BJ (cell line): Measurements from ENCODE around the gene TRIP6. TPM values are rescaled to one million over a fixed set of nuclear protein-coding genes. Genes with fewer than 3 reads are reported as not detected.

Experiments used
- CTCF ChIA-PET: fragments of 350-600 bp; formaldehyde crosslinking; extraction: SDS; loops from one replicate; lab custom pipeline; 2021; ENCODE audit warnings: antibody characterized with exemption, inconsistent platforms; lab: Yijun Ruan, JAX
- POLR2A ChIA-PET: fragments of 300-600 bp; sonication (Branson Sonifier 250); formaldehyde crosslinking; extraction: SDS; loops from one replicate; lab custom pipeline; 2021; ENCODE audit warnings: antibody characterized with exemption; lab: Charles Lee
- DNase-seq: peaks from one replicate; pipeline ENCODE4 v3.0.0-alpha.2; 2011; ENCODE audit warnings: low read depth
- H3K27me3 ChIP-seq: 2 replicates; pipeline ENCODE4 v1.6.0; 2011; ENCODE audit warnings: low read length; ENCODE audit not compliant: control insufficient read depth, insufficient read depth
- H3K36me3 ChIP-seq: 2 replicates; pipeline ENCODE4 v1.5.1; 2011; ENCODE audit warnings: low read length; ENCODE audit not compliant: control insufficient read depth, insufficient read depth
- H3K4me3 ChIP-seq: 2 replicates; pipeline ENCODE4 v1.5.1; 2011; ENCODE audit warnings: low read depth, mild to moderate bottlenecking, control low read depth, low read length
- CTCF ChIP-seq: IDR thresholded peaks from 2 replicates; pipeline ENCODE4 v1.5.1; 2011; ENCODE audit warnings: low read depth, mild to moderate bottlenecking, control low read depth, inconsistent platforms, low read length, moderate library complexity; ENCODE audit not compliant: insufficient read depth
- polyA plus RNA-seq: library from polyadenylated mRNA; depleted of rRNA; stranded (reverse); fragments of >200 nt; gene quantifications from 2 replicates; pipeline ENCODE4 v1.2.3, GENCODE V29; 2011

Gene TRIP6
- polyA plus RNA-seq, 1 experiment, result 105 TPM

GRCh38 chr7:100874577-100875355, 7.6 kb downstream of the TRIP6 start, which contains the start of gene SRRT:
TSS of gene SRRT (plus strand) at chr7:100875103. CDS start at chr7:100875591, 488 bp downstream.
- TF ChIP-seq CTCF, result peak; percentile 39
- Histone ChIP-seq H3K36me3 (peaks cover 33% of the 10 kb centered on the region), H3K27me3 (no peaks in the 10 kb centered on the region), H3K4me3 (peak within 1 kb of the TSS; percentile 80)
- CTCF ChIA-PET, result interaction anchor here (0.6 to 2.0 kb wide), 7 partner anchors 20 to 1926 kb away, joined by 3 to 11 read pairs (median 4); partner anchors contain the start of gene ACHE
- DNase-seq, result peak; percentile 79
- POLR2A ChIA-PET, result interaction anchor here (0.6 to 1.9 kb wide), 7 partner anchors 11 to 1062 kb away, joined by 3 to 13 read pairs (median 4); partner anchors contain the start of genes POP7 and UFSP1

- ChIA-PET POLR2A (interaction anchor here (0.6 to 1.9 kb wide), 5 partner anchors 11 to 1061 kb away, joined by 3 to 13 read pairs (median 3); partner anchors contain the start of gene UFSP1), CTCF (interaction anchor here (0.6 to 2.0 kb wide), 7 partner anchors 20 to 1926 kb away, joined by 3 to 11 read pairs (median 4); partner anchors contain the start of gene ACHE)
- no peaks in the 10 kb centered on the region for H3K27me3 ChIP-seq
- peaks cover 32% of the 10 kb centered on the region for H3K36me3 ChIP-seq
- H3K4me3 ChIP-seq, result peak overlapping the region; percentile 80
- no peak for TF ChIP-seq CTCF
- DNase-seq, result no peak
Measured at GRCh38 chr7:100875356-100875751, 8.2 kb downstream of the TRIP6 start.

GRCh38 chr7:100878013-100878412, 10.8 kb downstream of the TRIP6 start:
- CTCF ChIA-PET, result interaction anchor here (0.9 to 1.5 kb wide), 2 partner anchors 17 to 185 kb away, joined by 3 to 4 read pairs; no protein-coding TSS in a partner anchor
- no peak for TF ChIP-seq CTCF

GRCh38 chr7:100878685-100879084, 11.5 kb downstream of the TRIP6 start:
- DNase-seq, result no peak
- POLR2A ChIA-PET, result no interaction called here
- no peak overlapping the region for H3K4me3 ChIP-seq
- peaks cover 27% of the 10 kb centered on the region for H3K36me3 ChIP-seq
- H3K27me3 ChIP-seq, result no peaks in the 10 kb centered on the region
- TF ChIP-seq CTCF, result no peak
- CTCF ChIA-PET, result interaction anchor here (0.9 to 1.5 kb wide), 2 partner anchors 16 to 186 kb away, joined by 3 to 4 read pairs; no protein-coding TSS in a partner anchor

More at GRCh38 chr7:100878013-100878412, 10.8 kb downstream of the TRIP6 start:
- POLR2A ChIA-PET, result interaction anchor here (0.7 kb wide), 1 partner anchor 470 kb away, joined by 4 read pairs; no protein-coding TSS in a partner anchor
- no peak overlapping the region for H3K4me3 ChIP-seq
- no peak for DNase-seq
- H3K27me3 ChIP-seq, result no peaks in the 10 kb centered on the region
- H3K36me3 ChIP-seq, result peaks cover 27% of the 10 kb centered on the region

- POLR2A ChIA-PET, result no interaction called here
- CTCF ChIA-PET, result interaction anchor here (1.2 kb wide), 1 partner anchor 152 kb away, joined by 3 read pairs; no protein-coding TSS in a partner anchor
- Histone ChIP-seq H3K36me3 (peaks cover 29% of the 10 kb centered on the region), H3K4me3 (no peak overlapping the region), H3K27me3 (no peaks in the 10 kb centered on the region)
- no peak for TF ChIP-seq CTCF
- DNase-seq, result no peak
Measured at GRCh38 chr7:100879685-100880261, 12.6 kb downstream of the TRIP6 start.
